CD4-positive, alpha-beta T cell treated with Interleukin-4 for 1 hour (primary cell): Measurements from ENCODE around the gene CHM.
"Not testable (repeated sequence)": the region's sequence is repeated elsewhere in the genome, so short reads cannot be mapped to it uniquely, and the experiment has no call there.

ENCODE experiments used
- DNase-seq, 2 donors: peaks; one replicate each; pipeline ENCODE4 v3.0.0-alpha.2; 2020 to 2022

CHM gene

GRCh38 chrX:86047174-86047935 lies at the start of gene CHM:
Gene CHM, minus strand, starts transcription at chrX:86047558. Its CDS starts 26 bp downstream, at chrX:86047532.
- peak; percentile 74 to 83 for DNase-seq

GRCh38 chrX:86078650-86079049 lies 31.3 kb upstream of the CHM start:
- DNase-seq: no peak

GRCh38 chrX:86066998-86067397 lies 19.6 kb upstream of the CHM start:
- DNase-seq: no peak

GRCh38 chrX:86061407-86061806 lies 14.0 kb upstream of the CHM start:
- DNase-seq: no peak

GRCh38 chrX:86051741-86052140 lies 4.4 kb upstream of the CHM start:
- no peak for DNase-seq

GRCh38 chrX:86047936-86048280 lies 550 bp upstream of the CHM start:
- no peak for DNase-seq

- DNase-seq: no peak
Observed at GRCh38 chrX:86044216-86044615, 3.1 kb downstream of the CHM start.

GRCh38 chrX:86039625-86040568 lies 7.5 kb downstream of the CHM start:
- no peak for DNase-seq

- no peak for DNase-seq
Observed at GRCh38 chrX:86033385-86033784, 14.0 kb downstream of the CHM start.

- DNase-seq: no peak
Observed at GRCh38 chrX:86028681-86029080, 18.7 kb downstream of the CHM start.

- no peak for DNase-seq
Observed at GRCh38 chrX:86023811-86024210, 23.5 kb downstream of the CHM start.

- no peak for DNase-seq
Observed at GRCh38 chrX:86021652-86022289, 25.6 kb downstream of the CHM start.

GRCh38 chrX:86016139-86016538 lies 31.2 kb downstream of the CHM start:
- no peak for DNase-seq

- DNase-seq: peak in 1 of 2 donors; percentile 18
Observed at GRCh38 chrX:86014959-86015358, 32.4 kb downstream of the CHM start.

GRCh38 chrX:86014421-86014820 lies 32.9 kb downstream of the CHM start:
- DNase-seq: peak in 1 of 2 donors; percentile 1

- DNase-seq: no peak
Observed at GRCh38 chrX:86013792-86014191, 33.6 kb downstream of the CHM start.

GRCh38 chrX:86012188-86012587 lies 35.2 kb downstream of the CHM start:
- DNase-seq: no peak

- DNase-seq: not testable (repeated sequence)
Observed at GRCh38 chrX:86009803-86010202, 37.6 kb downstream of the CHM start.

- not testable (repeated sequence) for DNase-seq
Observed at GRCh38 chrX:86007891-86008290, 39.5 kb downstream of the CHM start.

- peak; percentile 7 to 19 for DNase-seq
Observed at GRCh38 chrX:86002076-86002896, 45.1 kb downstream of the CHM start.

GRCh38 chrX:85998954-85999353 lies 48.4 kb downstream of the CHM start:
- DNase-seq: no peak

GRCh38 chrX:85996555-85996954 lies 50.8 kb downstream of the CHM start:
- no peak for DNase-seq

GRCh38 chrX:85995641-85996040 lies 51.7 kb downstream of the CHM start:
- no peak for DNase-seq
